Measurements from ENCODE around the gene YAE1.

DNA sequence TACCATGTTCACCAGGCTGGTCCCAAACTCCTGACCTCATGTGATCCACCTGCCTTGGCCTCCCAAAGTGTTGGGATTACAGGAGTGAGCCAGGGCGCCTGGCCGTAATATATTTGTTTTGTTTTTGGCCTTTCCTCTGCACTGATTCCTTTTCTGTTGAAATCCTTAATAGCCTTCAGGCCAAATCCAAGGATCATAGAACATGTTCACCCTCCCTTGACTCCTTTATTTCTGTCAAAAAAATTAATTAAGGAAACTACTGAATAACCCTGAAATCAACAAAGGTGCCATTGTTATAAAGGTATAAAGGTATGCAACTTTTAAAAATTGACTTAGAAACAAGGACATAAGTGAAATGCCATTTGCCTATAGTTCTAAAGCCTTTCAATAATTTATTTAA lies 41.7 kb downstream of the YAE1 start:
- TF ChIP-seq, protein P1, sequence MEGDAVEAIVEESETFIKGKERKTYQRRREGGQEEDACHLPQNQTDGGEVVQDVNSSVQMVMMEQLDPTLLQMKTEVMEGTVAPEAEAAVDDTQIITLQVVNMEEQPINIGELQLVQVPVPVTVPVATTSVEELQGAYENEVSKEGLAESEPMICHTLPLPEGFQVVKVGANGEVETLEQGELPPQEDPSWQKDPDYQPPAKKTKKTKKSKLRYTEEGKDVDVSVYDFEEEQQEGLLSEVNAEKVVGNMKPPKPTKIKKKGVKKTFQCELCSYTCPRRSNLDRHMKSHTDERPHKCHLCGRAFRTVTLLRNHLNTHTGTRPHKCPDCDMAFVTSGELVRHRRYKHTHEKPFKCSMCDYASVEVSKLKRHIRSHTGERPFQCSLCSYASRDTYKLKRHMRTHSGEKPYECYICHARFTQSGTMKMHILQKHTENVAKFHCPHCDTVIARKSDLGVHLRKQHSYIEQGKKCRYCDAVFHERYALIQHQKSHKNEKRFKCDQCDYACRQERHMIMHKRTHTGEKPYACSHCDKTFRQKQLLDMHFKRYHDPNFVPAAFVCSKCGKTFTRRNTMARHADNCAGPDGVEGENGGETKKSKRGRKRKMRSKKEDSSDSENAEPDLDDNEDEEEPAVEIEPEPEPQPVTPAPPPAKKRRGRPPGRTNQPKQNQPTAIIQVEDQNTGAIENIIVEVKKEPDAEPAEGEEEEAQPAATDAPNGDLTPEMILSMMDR (IDR thresholded peaks at IDR 0.05), result no peak
- TF ChIP-seq POLR2A (IDR thresholded peaks at IDR 0.05), result no peak

Measured in Peyer's patch (tissue), 4 donors.